Peyer's patch (tissue), 4 donors: Measurements from ENCODE around the gene TCF7L1. TPM values are rescaled to one million over a fixed set of nuclear protein-coding genes. Genes with fewer than 3 reads are reported as not detected.
A peak's percentile ranks its signal among the peaks of the same experiment; 100 is the strongest.

Source experiments
- DNase-seq, 3 donors: peaks; one replicate each; pipeline ENCODE4 v3.0.0-alpha.2; 2017 to 2019
- H3K27ac ChIP-seq, 4 donors: fragments of 200-600 bp; sonication (generic); one replicate each; pipeline ENCODE4 v1.5.1; 2016 to 2019
- H3K27me3 ChIP-seq, 2 donors: fragments of 200-600 bp; sonication (generic); one replicate each; pipeline ENCODE4 v1.5.1; 2019
- H3K36me3 ChIP-seq, 3 donors: fragments of 200-600 bp; sonication (generic); one replicate each; pipeline ENCODE4 v1.5.1; 2016 to 2019
- H3K4me1 ChIP-seq, 4 donors: fragments of 200-600 bp; sonication (generic); one replicate each; pipeline ENCODE4 v1.5.1; 2016 to 2019
- H3K4me3 ChIP-seq, 4 donors: fragments of 200-600 bp; sonication (generic); 1 replicate in 3 of 4; 2 replicates in 1 of 4; pipeline ENCODE4 v1.5.1; 2016 to 2019; ENCODE audit warnings: mild to moderate bottlenecking in 1 of 4
- H3K9me3 ChIP-seq, 4 donors: fragments of 200-600 bp; sonication (generic); one replicate each; pipeline ENCODE4 v1.5.1; 2016 to 2019; ENCODE audit warnings: mild to moderate bottlenecking in 1 of 4
- POLR2A ChIP-seq, 2 donors: fragments of 450-650 bp; IDR thresholded peaks; one replicate each; pipeline ENCODE4 v1.5.1; 2017; ENCODE audit warnings: antibody characterized with exemption in 2 of 2, mild to moderate bottlenecking in 2 of 2, moderate library complexity in 2 of 2
- small RNA-seq, 2 donors: library from RNA; depleted of rRNA; stranded (forward); fragments of <200 nt; gene quantifications; one replicate each; pipeline ENCODE3, GENCODE V24; 2016
- total RNA-seq, 4 donors: library from RNA; depleted of rRNA; stranded (reverse); fragments of >200 nt; gene quantifications; one replicate each; pipeline ENCODE4 v1.1.0, GENCODE V29; 2016
- TF ChIP-seq, protein P1 (sequence below), 6 experiments: fragments of 450-650 bp in 4 of 6; fragments of 200-600 bp in 2 of 6; sonication (generic) in 1 of 6; IDR thresholded peaks; one replicate each; pipeline ENCODE4 v1.5.1; 2017 to 2019; ENCODE audit warnings: antibody characterized with exemption in 6 of 6, mild to moderate bottlenecking in 3 of 6, moderate library complexity in 1 of 6

TCF7L1 gene
- total RNA-seq, 4 donors from 2014 or later: 0.35 to 5.8 (median 1.7) TPM

DNA sequence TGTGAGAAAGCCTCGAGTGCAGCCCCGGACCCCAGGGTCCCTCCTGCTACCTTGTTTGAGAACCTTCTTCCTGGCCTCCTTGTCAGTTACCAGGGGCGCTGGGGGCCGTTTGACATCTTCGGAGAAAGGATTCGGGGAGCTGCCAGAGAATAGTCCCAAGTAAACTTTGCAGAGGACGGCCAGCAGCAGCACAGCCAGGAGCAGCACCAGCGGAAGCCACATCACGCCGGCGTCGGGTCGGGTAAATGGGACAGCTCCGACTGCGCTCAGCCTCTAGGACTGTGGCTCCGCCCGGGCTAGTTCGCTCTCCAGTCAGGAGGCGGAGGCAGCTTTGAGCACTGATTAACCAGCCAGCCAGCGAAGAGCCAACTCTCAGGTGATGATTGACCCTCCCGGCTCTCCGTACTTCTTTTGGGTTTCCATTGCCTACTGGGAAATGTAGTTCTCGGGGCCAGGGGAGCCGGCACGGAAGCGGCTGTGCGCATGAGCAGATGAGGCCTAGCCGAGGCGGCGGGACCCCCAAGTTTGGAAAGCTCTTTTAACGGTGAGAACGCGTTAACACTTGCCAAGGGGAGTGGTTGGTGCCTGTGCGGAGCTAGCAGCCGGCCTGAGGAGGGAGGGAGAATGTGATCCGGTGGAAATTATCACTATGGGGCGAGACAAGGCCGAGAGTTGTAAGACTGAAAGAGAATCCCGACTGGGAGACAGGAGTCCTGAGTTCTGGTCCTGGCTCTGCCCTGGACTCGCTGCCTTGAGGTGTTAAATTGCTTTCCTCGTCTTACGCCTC is 221.3 kb downstream of the TCF7L1 start, which contains the start of the genes ELMOD3 and RETSAT:
Gene ELMOD3, plus strand, starts transcription at position 484 of the 787 bp plus-strand sequence. CDS start 2,430 bp downstream, outside the sequence.
Gene RETSAT, minus strand, starts transcription at position 243 of the 787 bp plus-strand sequence. Its CDS starts 21 bp downstream, at position 222.
- Histone ChIP-seq H3K9me3 (no peaks in the 10 kb centered on the region), H3K4me1 (peaks cover 0 to 19% (median 4%) of the 10 kb centered on the region in 4 donors), H3K36me3 (peaks cover 0 to 25% (median 0%) of the 10 kb centered on the region in 3 donors), H3K4me3 (peak within 1 kb of the TSS; percentile 57 to 89 (median 64)), H3K27me3 (no peaks in the 10 kb centered on the region), H3K27ac (peak within 1 kb of the TSS; percentile 87 to 95 (median 92))
- DNase-seq: peak; percentile 96 to 99 (median 98)
- TF ChIP-seq, protein P1, sequence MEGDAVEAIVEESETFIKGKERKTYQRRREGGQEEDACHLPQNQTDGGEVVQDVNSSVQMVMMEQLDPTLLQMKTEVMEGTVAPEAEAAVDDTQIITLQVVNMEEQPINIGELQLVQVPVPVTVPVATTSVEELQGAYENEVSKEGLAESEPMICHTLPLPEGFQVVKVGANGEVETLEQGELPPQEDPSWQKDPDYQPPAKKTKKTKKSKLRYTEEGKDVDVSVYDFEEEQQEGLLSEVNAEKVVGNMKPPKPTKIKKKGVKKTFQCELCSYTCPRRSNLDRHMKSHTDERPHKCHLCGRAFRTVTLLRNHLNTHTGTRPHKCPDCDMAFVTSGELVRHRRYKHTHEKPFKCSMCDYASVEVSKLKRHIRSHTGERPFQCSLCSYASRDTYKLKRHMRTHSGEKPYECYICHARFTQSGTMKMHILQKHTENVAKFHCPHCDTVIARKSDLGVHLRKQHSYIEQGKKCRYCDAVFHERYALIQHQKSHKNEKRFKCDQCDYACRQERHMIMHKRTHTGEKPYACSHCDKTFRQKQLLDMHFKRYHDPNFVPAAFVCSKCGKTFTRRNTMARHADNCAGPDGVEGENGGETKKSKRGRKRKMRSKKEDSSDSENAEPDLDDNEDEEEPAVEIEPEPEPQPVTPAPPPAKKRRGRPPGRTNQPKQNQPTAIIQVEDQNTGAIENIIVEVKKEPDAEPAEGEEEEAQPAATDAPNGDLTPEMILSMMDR (IDR thresholded peaks at IDR 0.05): peak in 1 of 6 experiments; percentile 33
- TF ChIP-seq POLR2A (IDR thresholded peaks at IDR 0.05): peak; percentile 99

DNA sequence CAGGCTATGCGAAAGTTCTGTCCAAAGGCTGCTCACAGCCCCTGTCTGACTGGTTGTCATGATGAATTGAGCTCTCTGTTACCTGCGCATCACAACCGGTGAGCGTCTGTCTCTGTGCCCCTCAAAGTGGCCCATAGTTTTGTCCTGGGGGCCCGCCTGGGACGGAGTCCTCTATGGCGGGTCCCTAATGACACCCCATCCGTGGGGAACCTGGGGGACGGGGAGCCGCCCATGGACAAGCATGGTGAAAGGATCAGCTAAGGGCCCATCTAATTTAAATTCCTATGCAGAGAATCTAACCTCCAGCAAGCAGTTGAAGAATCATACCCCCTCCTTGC is 221.8 kb downstream of the TCF7L1 start:
- TF ChIP-seq, protein P1 (IDR thresholded peaks at IDR 0.05): no peak
- TF ChIP-seq POLR2A (IDR thresholded peaks at IDR 0.05): no peak
- peaks cover 0 to 19% (median 4%) of the 10 kb centered on the region in 4 donors for H3K4me1 ChIP-seq
- H3K27ac ChIP-seq: peak overlapping the region; percentile 87 to 95 (median 92)
- H3K4me3 ChIP-seq: peak overlapping the region; percentile 57 to 89 (median 64)
- peaks cover 0 to 20% (median 0%) of the 10 kb centered on the region in 3 donors for H3K36me3 ChIP-seq
- no peak for DNase-seq
- H3K27me3 ChIP-seq: no peaks in the 10 kb centered on the region
- H3K9me3 ChIP-seq: no peaks in the 10 kb centered on the region

DNA sequence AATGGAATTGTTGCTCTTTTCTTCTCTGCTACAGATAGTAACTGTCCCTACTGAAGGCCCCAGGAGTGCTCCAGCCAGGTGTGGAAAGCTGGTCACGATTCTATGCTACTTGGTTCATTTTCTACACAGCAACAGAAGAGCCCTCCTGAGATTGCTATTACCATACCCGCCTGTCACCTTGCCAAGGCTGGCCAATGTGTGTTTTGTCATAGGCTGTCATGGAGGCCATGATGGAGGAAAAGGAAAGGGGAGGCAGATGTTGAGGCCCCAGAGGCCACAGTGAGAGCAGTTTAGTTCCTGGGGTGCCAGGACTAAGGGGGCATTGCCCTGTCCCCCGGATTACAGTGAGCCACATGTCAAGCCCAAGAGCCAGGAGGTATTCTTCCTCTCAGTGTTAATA is 222.3 kb downstream of the TCF7L1 start:
- no peaks in the 10 kb centered on the region for H3K27me3 ChIP-seq
- H3K36me3 ChIP-seq: peaks cover 0 to 15% (median 0%) of the 10 kb centered on the region in 3 donors
- peak in 1 of 3 donors; percentile 43 for DNase-seq
- H3K9me3 ChIP-seq: no peaks in the 10 kb centered on the region
- H3K4me1 ChIP-seq: peaks cover 0 to 19% (median 4%) of the 10 kb centered on the region in 4 donors
- TF ChIP-seq, protein P1 (IDR thresholded peaks at IDR 0.05): no peak
- TF ChIP-seq POLR2A (IDR thresholded peaks at IDR 0.05): no peak
- H3K27ac ChIP-seq: no peak overlapping the region
- peak overlapping the region in 3 of 4 donors; percentile 63 to 89 (median 66) for H3K4me3 ChIP-seq

DNA sequence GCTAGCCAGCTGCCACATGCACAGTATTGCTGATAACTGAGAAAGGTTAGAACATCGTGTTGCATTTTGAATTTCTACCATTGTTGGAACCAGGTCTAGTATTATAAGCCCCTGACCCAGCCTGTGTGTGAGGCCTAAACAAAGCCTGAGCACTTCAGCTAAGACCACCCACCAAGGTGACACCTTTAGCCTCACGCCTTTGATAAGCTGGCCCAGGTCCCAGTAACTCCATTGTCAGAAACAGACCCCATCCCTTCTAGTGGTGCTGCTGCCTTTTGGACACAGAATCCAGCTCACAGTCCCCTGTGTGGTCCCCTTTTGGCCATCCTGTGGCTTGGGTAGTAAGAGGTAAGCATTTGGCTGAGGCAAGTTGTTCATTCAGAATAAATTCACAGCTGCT is 223.0 kb downstream of the TCF7L1 start:
- H3K27me3 ChIP-seq: no peaks in the 10 kb centered on the region
- no peak overlapping the region for H3K4me3 ChIP-seq
- peaks cover 0 to 19% (median 4%) of the 10 kb centered on the region in 4 donors for H3K4me1 ChIP-seq
- no peaks in the 10 kb centered on the region for H3K9me3 ChIP-seq
- peak in 1 of 3 donors; percentile 36 for DNase-seq
- peaks cover 0 to 8% (median 0%) of the 10 kb centered on the region in 3 donors for H3K36me3 ChIP-seq
- TF ChIP-seq POLR2A (IDR thresholded peaks at IDR 0.05): no peak
- TF ChIP-seq, protein P1 (IDR thresholded peaks at IDR 0.05): no peak
- H3K27ac ChIP-seq: no peak overlapping the region

DNA sequence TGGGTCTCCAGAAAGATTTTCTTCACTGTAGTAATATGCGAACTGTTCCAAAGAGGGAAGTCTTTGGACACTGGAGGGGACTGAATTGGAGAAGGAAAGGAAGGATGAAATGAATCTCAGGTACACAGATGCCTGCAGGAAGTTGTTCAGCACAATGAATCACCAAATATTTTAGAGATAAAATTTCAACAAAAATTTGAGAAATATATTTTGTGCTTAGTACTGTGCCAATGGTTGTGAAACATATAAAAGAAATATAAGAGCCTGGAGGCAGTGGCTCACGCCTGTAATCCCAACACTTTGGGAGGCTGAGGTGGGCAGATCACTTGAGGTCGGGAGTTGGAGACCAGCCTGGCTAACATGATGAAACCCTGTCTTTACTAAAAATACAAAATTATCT is 224.5 kb downstream of the TCF7L1 start:
- H3K36me3 ChIP-seq: peaks cover 0 to 16% (median 0%) of the 10 kb centered on the region in 3 donors
- TF ChIP-seq, protein P1 (IDR thresholded peaks at IDR 0.05): no peak
- TF ChIP-seq POLR2A (IDR thresholded peaks at IDR 0.05): no peak
- H3K27ac ChIP-seq: no peak overlapping the region
- no peaks in the 10 kb centered on the region for H3K27me3 ChIP-seq
- no peak for DNase-seq
- peaks cover 0 to 12% (median 4%) of the 10 kb centered on the region in 4 donors for H3K4me1 ChIP-seq
- H3K4me3 ChIP-seq: no peak overlapping the region
- H3K9me3 ChIP-seq: no peaks in the 10 kb centered on the region

Small RNA genes lying within 50 kb of the gene (small RNA-seq; reads per million reads assigned to genes)
- 0 reads per million in 2 donors for gene AC093162.1
- 0 reads per million in 2 donors for gene RF00019
- gene RNU6-674P: 0 reads per million in 2 donors

Other genes starting within 250 kb of the TCF7L1 start
- 1,000 to 10,000 TPM; 3,771 to 5,073 (median 4,495) TPM for gene TMSB10, start 227.7 kb upstream of the TCF7L1 start, total RNA-seq
- 10 to 100 TPM; 28.1 to 66.5 (median 44.3) TPM for gene KCMF1, start 162.2 kb upstream of the TCF7L1 start, total RNA-seq
- 100 to 1,000 TPM; 220 to 296 (median 250) TPM for gene TGOLN2, start 194.6 kb downstream of the TCF7L1 start, total RNA-seq
- 100 to 1,000 TPM in 3 of 4 donors, 10 to 100 TPM in 1; 47.0 to 719 (median 473) TPM for gene RETSAT, start 221.1 kb downstream of the TCF7L1 start, total RNA-seq
- gene ELMOD3, start 221.4 kb downstream of the TCF7L1 start, total RNA-seq: 10 to 100 TPM; 28.1 to 49.4 (median 45.8) TPM